Stimulated activated CD4-positive, alpha-beta T cell treated with anti-CD3 and anti-CD28 coated beads, Interleukin-4, amount 100 ng/mL, for 24 hours (primary cell): ENCODE measurements around the gene TMPRSS13.
A peak's percentile ranks its signal among the peaks of the same experiment; 100 is the strongest.

ENCODE experiments used
- DNase-seq: peaks from one replicate; pipeline ENCODE4 v3.0.0-alpha.2; 2020

Gene TMPRSS13

GRCh38 chr11:117910525-117910924, 18.7 kb downstream of the TMPRSS13 start:
- no peak for DNase-seq

- no peak for DNase-seq
These were observed 19.4 kb downstream of the TMPRSS13 start for GRCh38 chr11:117909611-117910382.

DNA sequence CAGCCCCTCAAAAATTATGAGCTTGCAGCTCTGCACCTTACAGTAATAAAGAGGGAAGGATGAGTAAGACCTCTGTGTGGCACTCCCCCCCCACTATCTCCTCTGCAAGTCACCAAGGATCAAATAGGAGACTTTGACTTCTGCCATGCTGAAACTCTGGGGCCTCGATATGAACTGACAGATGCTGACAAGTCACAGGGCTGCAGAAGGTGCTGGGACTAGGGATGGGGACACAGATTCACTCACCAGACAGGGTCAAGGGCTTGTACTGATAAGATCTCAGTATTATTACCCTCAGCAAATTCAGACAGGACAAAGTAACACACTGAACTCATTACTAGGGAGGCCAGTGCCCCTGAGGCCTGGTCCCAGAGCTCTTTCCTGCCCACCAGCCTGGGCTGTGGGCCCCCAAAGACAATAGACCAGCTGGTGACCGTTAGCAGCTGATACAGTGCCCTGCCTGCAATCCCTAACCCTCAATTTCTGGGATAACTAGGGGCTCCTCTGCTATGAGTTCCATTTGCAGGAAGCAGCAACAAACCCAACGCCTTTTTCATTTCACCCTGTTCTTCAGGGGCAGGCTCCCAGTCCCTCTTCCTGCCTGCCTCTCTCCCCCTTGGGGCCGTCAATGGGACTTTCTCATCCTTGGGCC, 20.1 kb downstream of the TMPRSS13 start:
- DNase-seq = no peak

DNA sequence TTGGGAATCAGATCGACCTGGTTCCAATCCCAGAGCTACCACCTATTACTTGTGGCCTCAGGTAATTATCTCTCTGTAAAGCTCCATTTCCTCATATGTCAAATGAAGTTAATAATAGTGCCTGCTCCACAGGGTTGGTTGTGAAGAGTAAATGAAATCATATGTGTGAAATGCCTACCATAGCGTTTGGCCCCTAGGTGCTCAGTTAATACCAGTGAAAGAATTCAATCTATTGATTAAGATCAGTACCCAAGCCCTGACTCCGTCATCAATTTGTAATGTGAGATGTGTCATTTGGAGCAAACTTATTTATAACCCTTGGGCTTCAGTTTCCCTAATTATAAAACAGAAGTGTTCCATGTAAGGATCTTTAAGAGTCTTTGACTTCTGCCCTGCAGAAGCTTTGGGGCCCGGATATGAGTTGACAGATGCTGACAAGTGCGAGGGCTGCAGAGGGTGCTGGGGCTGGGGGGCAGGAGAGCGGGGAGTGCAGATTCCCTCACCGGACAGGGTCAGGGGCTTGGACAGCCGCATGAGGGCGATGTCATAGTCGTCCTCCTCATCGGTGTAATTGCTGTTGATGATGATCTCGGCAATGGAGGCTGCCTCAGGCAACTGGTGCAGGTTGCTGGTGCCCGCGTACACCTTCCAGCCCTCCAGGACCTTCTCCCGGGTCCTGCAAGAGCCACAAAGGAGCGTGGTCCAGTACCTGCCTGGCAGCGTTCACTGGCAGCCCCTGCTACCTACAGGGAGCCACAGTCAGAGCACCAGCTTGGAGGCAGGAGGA, 20.9 kb downstream of the TMPRSS13 start:
- no peak for DNase-seq

DNA sequence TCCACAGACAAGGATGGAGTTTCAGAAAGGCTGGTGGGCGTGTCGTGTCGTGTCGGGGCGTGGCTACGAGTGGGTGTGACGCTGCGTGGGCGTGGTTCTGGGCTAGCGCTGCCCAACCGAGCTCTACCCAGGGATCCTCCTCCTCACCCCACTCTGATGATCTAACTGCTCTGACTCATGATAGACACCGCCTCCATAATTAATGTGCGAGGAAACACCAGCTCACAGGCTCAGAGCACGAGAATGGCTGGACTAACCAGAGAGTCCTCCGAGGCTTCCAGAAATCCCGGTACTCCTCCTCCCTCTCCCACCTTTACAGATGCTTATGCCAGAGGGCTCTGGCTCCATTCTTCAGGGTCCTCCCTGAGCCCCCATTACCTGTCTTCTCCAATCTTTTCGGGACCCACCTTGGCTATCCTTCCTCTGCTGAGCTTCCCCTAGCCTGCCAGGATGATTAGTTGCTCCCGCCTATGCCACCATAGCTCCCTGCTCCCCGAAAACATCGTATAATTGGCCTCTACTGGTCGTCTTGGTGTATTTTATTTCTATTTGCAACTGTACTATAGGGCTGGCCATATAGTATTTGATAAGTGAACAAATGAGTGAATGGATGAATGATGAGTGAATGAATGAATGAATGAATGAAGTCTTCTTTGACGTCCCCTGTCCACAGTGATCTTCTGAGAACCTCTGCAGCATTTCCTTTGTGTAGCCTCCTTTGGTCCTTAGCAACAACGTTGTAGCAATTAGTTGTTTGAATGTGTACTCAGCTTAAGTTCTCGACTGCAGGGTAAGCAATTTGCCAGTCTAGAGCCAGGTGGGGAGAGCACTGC, 21.7 kb downstream of the TMPRSS13 start:
- DNase-seq = peak; percentile 63

DNA sequence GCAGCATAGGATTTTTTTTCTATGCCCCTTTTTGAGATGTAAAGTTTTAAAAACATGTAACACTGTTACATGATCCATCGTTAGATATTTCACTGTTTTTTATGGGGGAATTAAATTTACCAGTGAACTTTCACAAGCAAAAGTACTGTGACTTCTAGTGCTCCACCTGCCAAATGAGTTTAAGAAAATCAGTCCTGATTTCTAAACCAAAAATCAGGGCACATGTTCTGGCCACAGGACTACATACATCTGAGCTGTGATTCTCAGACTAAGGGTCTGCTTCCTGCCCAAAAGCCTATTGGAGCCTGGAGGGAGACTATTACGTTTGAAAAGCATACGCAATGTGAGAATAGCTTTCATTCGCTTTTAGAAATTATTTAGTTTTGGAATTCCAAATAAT, 22.5 kb downstream of the TMPRSS13 start:
- DNase-seq = no peak

GRCh38 chr11:117906126-117906525, 23.1 kb downstream of the TMPRSS13 start:
- DNase-seq = no peak

GRCh38 chr11:117905524-117905923, 23.7 kb downstream of the TMPRSS13 start:
- DNase-seq = no peak

DNA sequence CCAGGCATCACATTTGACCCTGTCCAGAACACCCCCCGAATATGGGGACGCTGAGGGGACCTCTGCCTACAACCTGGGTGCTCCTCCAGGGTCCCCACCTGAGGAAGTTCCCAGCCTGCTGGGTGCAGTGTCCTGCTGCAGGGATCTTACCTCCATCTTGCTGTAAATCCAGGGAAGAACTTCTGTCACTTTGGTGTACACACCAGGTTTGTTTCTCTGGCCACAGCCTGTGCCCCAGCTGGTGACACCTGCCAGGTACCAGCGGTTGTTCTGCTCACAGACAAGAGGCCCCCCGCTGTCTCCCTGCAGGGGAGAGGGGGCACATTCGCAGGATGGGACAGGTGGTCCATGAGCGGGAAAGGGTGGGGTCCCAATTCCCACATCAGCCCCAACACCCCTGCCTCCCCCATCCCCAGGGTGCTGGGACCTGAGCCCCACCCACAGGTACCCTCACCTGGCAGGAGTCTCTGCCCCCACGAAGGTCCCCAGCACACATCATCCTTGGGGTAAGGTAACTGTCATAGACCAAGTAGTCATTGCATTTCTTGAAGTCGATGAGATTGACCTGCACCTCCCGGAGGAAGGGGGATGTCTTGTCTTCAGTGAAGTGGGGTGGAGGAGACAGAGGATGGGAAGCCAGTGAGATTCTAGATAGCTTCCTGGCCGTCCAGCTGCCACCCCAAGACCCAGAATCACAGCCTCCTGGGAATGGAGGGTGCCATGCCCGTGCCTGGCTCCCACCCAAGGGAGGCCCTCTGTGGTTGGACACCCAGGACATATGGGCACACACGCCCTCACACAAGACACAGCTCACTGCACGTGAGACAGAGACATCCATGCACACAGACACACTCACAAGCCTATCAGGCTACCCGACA, 25.5 kb downstream of the TMPRSS13 start:
- DNase-seq = no peak

GRCh38 chr11:117902001-117902845, 27.0 kb downstream of the TMPRSS13 start:
- no peak for DNase-seq

- DNase-seq = no peak
These were observed 27.6 kb downstream of the TMPRSS13 start for GRCh38 chr11:117901601-117902000.

GRCh38 chr11:117900720-117901440, 28.3 kb downstream of the TMPRSS13 start:
- no peak for DNase-seq

- DNase-seq = no peak
These were observed 29.0 kb downstream of the TMPRSS13 start for GRCh38 chr11:117900121-117900648.

- DNase-seq = no peak
These were observed 31.1 kb downstream of the TMPRSS13 start for GRCh38 chr11:117898059-117898458.

- DNase-seq = no peak
These were observed 36.6 kb downstream of the TMPRSS13 start for GRCh38 chr11:117892651-117893050.

- DNase-seq = no peak
These were observed 37.8 kb downstream of the TMPRSS13 start for GRCh38 chr11:117891362-117891761.

GRCh38 chr11:117888139-117888566, 41.0 kb downstream of the TMPRSS13 start:
- no peak for DNase-seq

GRCh38 chr11:117887431-117888138, 41.6 kb downstream of the TMPRSS13 start:
- DNase-seq = no peak

DNA sequence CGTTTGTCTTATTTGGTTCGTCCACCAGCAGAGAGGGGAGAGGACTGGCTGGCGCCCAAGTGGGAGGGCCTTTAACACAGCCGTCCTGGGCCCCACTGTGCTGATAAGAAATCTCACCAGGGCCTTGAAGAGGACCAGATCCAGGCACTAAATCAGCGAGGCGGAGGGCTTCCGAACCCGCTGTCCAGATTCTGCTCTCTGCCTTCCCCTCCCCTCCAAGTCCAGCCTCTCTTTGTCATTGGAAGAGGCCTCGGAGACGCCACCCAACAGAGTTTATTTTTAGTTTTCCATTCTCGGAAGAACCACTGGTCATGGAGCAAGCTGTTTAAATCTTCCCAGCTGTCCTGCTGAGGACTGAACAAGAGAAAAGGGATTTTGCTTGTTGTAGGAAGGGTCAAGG, 43.4 kb downstream of the TMPRSS13 start:
- no peak for DNase-seq
